Hippocampal formation (tissue), 2 donors: ENCODE measurements around the gene ACSS2.

Experiments
- DNase-seq, 2 donors: peaks; one replicate each; lab custom pipeline; 2025; lab: John Stamatoyannopoulos, UW

The ACSS2 gene

GRCh38 chr20:34948030-34948429 lies 71.6 kb downstream of the ACSS2 start:
- no peak for DNase-seq

GRCh38 chr20:34949120-34949519 lies 72.7 kb downstream of the ACSS2 start:
- no peak for DNase-seq

GRCh38 chr20:34951252-34951651 lies 74.8 kb downstream of the ACSS2 start:
- no peak for DNase-seq

- DNase-seq = no peak
Measured at GRCh38 chr20:34951652-34952051, 75.2 kb downstream of the ACSS2 start.

- no peak for DNase-seq
Measured at GRCh38 chr20:34952671-34953070, 76.3 kb downstream of the ACSS2 start.

- no peak for DNase-seq
Measured at GRCh38 chr20:34953960-34954359, 77.5 kb downstream of the ACSS2 start.

- DNase-seq = no peak
Measured at GRCh38 chr20:34954904-34955230, 78.5 kb downstream of the ACSS2 start.

GRCh38 chr20:34955231-34956040 lies 79.0 kb downstream of the ACSS2 start, which contains the start of the genes GSS and MYH7B:
Gene GSS (minus strand): TSS chr20:34955806. CDS start chr20:34951852, 3,954 bp downstream.
Gene MYH7B (plus strand): TSS chr20:34955868. CDS start chr20:34978006, 22,138 bp downstream.
- DNase-seq = peak; percentile 86 to 93

GRCh38 chr20:34956041-34956458 lies 79.6 kb downstream of the ACSS2 start:
- DNase-seq = no peak

- DNase-seq = no peak
Measured at GRCh38 chr20:34956751-34957472, 80.5 kb downstream of the ACSS2 start.

- DNase-seq = no peak
Measured at GRCh38 chr20:34964486-34964885, 88.1 kb downstream of the ACSS2 start.

- no peak for DNase-seq
Measured at GRCh38 chr20:34965051-34965450, 88.6 kb downstream of the ACSS2 start.

- DNase-seq = no peak
Measured at GRCh38 chr20:34967421-34967820, 91.0 kb downstream of the ACSS2 start.

- no peak for DNase-seq
Measured at GRCh38 chr20:34968042-34968775, 91.8 kb downstream of the ACSS2 start.

- peak; percentile 74 to 83 for DNase-seq
Measured at GRCh38 chr20:34970193-34970840, 93.9 kb downstream of the ACSS2 start.

GRCh38 chr20:34970846-34971560 lies 94.6 kb downstream of the ACSS2 start:
- no peak for DNase-seq

- no peak for DNase-seq
Measured at GRCh38 chr20:34971561-34972235, 95.3 kb downstream of the ACSS2 start.

GRCh38 chr20:34974246-34974645 lies 97.8 kb downstream of the ACSS2 start:
- DNase-seq = no peak

GRCh38 chr20:34976286-34976685 lies 99.9 kb downstream of the ACSS2 start:
- DNase-seq = no peak
